Muscle of leg (tissue), 11 donors: ENCODE data around the gene MAN1A1. TPM values are rescaled to one million over a fixed set of nuclear protein-coding genes. Genes with fewer than 3 reads are reported as not detected.
A peak's percentile ranks its signal among the peaks of the same experiment; 100 is the strongest.

Experiments used
- DNase-seq: peaks from one replicate; pipeline ENCODE4 v3.0.0; 2013
- H3K27ac ChIP-seq: one replicate; pipeline ENCODE4 v1.5.1; 2013; ENCODE audit warnings: mild to moderate bottlenecking, low read length, control low read depth
- H3K27me3 ChIP-seq: one replicate; pipeline ENCODE4 v1.6.1; 2013; ENCODE audit warnings: low read length; ENCODE audit not compliant: control insufficient read depth, insufficient read depth
- H3K36me3 ChIP-seq: one replicate; pipeline ENCODE4 v1.6.1; 2013; ENCODE audit warnings: low read length; ENCODE audit not compliant: control insufficient read depth, insufficient read depth
- H3K4me1 ChIP-seq: one replicate; pipeline ENCODE4 v1.6.1; 2013; ENCODE audit warnings: low read length; ENCODE audit not compliant: control insufficient read depth, insufficient read depth
- H3K4me3 ChIP-seq: one replicate; pipeline ENCODE4 v1.5.1; 2013; ENCODE audit warnings: low read length, control low read depth
- H3K9me3 ChIP-seq: replicated peaks from 2 replicates; pipeline ENCODE4 v1.6.1; 2013; ENCODE audit warnings: low read depth, low read length; ENCODE audit not compliant: control insufficient read depth
- WGBS: methylation state at CpG from one replicate; pipeline ENCODE4 v1.1.5; 2013; ENCODE audit warnings: missing lambda C conversion rate; ENCODE audit not compliant: insufficient coverage; 5-methylcytosine and 5-hydroxymethylcytosine counted together
- polyA plus RNA-seq, 8 donors: library from polyadenylated mRNA; unstranded; fragments of 120-200 nt; gene quantifications; one replicate each; pipeline versions ENCODE4 v1.2.1 to v1.2.3, GENCODE V29; 2013; ENCODE audit warnings: inconsistent platforms in 1 of 8, low replicate concordance in 1 of 8; ENCODE audit not compliant: insufficient read length in 8 of 8, insufficient read depth in 1 of 8
- total RNA-seq: library from RNA; stranded (reverse); fragments of 120-200 nt; gene quantifications from one replicate; pipeline ENCODE4 v1.2.4, GENCODE V29; 2013

The MAN1A1 gene
- total and polyA plus RNA-seq, 9 donors: 21.8 to 48.2 (median 33.0) TPM

DNA sequence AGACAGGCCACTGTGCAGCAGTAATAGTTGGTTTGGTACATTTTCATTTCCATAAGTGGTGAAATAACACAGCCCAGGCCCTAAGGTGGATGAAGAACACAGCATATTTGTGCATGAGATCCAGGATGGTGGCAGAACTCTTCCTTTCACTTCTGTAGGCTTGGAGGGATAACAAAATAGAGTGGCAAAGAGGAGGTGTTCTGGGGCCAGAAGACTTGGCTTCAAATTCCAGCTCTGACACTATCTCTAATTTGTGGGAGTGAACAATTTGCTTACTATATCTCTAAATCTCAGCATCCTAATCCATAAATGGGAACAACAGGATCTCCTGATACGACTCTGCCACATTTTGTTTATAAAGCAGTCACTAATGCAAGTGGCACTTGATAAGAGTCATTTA is 159.4 kb downstream of the MAN1A1 start:
- Histone ChIP-seq H3K9me3 (no peaks in the 10 kb centered on the region), H3K4me1 (no peaks in the 10 kb centered on the region)
- WGBS: no CpG with 5 or more reads among the region's 1 CpG

GRCh38 chr6:119189498-119189897 is 160.1 kb downstream of the MAN1A1 start:
- H3K27ac ChIP-seq: no peak overlapping the region
- 88% methylated on average over 11 of the region's 14 CpGs for WGBS
- H3K27me3 ChIP-seq: no peaks in the 10 kb centered on the region
- DNase-seq: no peak
- H3K4me3 ChIP-seq: no peak overlapping the region
- no peaks in the 10 kb centered on the region for H3K4me1 ChIP-seq
- H3K36me3 ChIP-seq: peaks cover 10% of the 10 kb centered on the region
- no peaks in the 10 kb centered on the region for H3K9me3 ChIP-seq

More for the DNA sequence above, 159.4 kb downstream of the MAN1A1 start:
- no peak overlapping the region for H3K4me3 ChIP-seq
- no peak for DNase-seq
- H3K27ac ChIP-seq: no peak overlapping the region
- H3K36me3 ChIP-seq: peaks cover 10% of the 10 kb centered on the region
- H3K27me3 ChIP-seq: no peaks in the 10 kb centered on the region

DNA sequence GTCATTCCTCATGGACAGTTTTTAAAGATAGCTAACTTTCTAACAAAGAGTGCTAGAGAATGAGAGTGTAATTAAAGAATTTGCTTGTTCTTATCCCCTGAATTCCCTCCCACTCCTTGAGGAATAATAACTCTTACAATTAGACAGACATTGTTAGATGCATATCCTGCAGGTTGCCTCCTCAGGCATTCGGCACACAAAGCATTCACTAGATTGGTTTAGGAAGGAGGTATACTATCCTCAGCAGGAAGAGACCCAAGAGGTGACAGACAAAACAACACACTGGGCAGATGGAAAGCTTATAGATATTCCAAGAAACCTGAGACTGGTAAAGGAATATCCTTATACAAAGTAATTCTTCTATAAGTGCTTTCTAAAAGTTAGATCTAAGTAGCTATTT is 162.0 kb downstream of the MAN1A1 start:
- Histone ChIP-seq H3K27me3 (no peaks in the 10 kb centered on the region), H3K9me3 (no peaks in the 10 kb centered on the region), H3K27ac (no peak overlapping the region), H3K4me1 (no peaks in the 10 kb centered on the region), H3K36me3 (peaks cover 10% of the 10 kb centered on the region), H3K4me3 (no peak overlapping the region)
- WGBS: no CpG with 5 or more reads among the region's 1 CpG
- no peak for DNase-seq

DNA sequence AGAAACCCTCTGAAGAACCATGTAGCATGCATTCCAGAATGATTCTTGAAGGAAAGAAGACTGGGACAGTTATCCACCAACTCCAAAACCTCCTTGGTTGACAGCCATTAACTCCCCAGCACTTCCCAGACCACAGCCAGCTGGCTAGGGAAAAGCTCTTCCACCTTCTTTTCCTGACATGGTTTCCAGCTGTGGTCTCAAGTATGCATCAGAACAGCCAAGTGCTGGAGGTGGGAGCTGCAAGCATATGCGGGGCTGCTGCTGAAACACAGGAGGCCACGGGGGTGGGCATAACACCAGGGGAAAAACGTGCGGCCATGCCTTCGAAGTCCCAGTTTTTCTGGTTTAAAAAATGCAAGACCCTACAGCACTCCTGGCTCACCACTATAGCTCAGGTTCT is 163.1 kb downstream of the MAN1A1 start:
- no peak overlapping the region for H3K27ac ChIP-seq
- no peaks in the 10 kb centered on the region for H3K4me1 ChIP-seq
- H3K36me3 ChIP-seq: peaks cover 10% of the 10 kb centered on the region
- H3K9me3 ChIP-seq: no peaks in the 10 kb centered on the region
- WGBS: 80% methylated on average over 3 of the region's 5 CpGs
- no peak overlapping the region for H3K4me3 ChIP-seq
- no peak for DNase-seq
- no peaks in the 10 kb centered on the region for H3K27me3 ChIP-seq

DNA sequence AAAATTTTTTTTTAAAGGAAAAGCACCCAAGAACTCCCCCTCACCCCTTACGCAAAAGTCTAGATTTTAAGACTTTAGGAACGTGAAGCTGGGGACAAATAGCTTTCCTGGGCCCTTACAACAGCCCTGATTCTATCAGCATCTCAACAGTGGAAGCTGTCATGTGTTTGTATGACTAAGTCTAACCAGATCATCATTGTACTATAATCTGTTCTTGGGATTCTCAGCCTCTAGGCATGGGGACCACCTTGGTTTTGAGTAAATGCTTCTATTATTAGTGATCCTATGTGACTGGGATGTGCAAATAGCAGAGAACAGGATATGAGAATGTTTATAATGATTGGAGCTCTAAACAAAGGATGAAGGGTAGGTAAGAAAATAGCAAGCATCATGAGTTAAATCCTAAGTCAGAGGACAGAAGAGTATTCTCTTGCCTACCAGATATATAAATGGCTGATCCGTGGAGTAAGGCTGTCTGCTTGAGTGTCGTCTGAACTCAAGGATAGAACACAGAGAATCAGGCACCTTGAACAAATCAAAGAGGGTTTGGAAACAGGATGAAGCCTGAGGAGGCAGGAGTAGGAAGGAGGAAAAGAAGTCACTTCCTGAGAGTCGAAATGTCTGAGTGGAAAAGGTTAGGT is 165.4 kb downstream of the MAN1A1 start:
- 78% methylated on average over 2 of the region's 5 CpGs for WGBS
- no peaks in the 10 kb centered on the region for H3K4me1 ChIP-seq
- H3K27ac ChIP-seq: no peak overlapping the region
- no peak overlapping the region for H3K4me3 ChIP-seq
- no peaks in the 10 kb centered on the region for H3K9me3 ChIP-seq
- peaks cover 4% of the 10 kb centered on the region for H3K36me3 ChIP-seq
- no peak for DNase-seq
- H3K27me3 ChIP-seq: no peaks in the 10 kb centered on the region

- no CpG with 5 or more reads among the region's 1 CpG for WGBS
- no peaks in the 10 kb centered on the region for H3K9me3 ChIP-seq
- no peak overlapping the region for H3K4me3 ChIP-seq
- H3K36me3 ChIP-seq: peaks cover 4% of the 10 kb centered on the region
- DNase-seq: no peak
- no peaks in the 10 kb centered on the region for H3K27me3 ChIP-seq
- H3K27ac ChIP-seq: no peak overlapping the region
- H3K4me1 ChIP-seq: no peaks in the 10 kb centered on the region
These were observed 166.1 kb downstream of the MAN1A1 start for GRCh38 chr6:119183457-119183856.

- Histone ChIP-seq H3K4me1 (no peaks in the 10 kb centered on the region), H3K27ac (no peak overlapping the region), H3K27me3 (no peaks in the 10 kb centered on the region), H3K4me3 (no peak overlapping the region), H3K9me3 (no peaks in the 10 kb centered on the region), H3K36me3 (peaks cover 4% of the 10 kb centered on the region)
- DNase-seq: no peak
- 100% methylated on average over 2 of the region's 2 CpGs for WGBS
These were observed 166.7 kb downstream of the MAN1A1 start for GRCh38 chr6:119182875-119183274.

- no peaks in the 10 kb centered on the region for H3K9me3 ChIP-seq
- H3K4me3 ChIP-seq: no peak overlapping the region
- WGBS: no CpG with 5 or more reads among the region's 2 CpGs
- peak; percentile 39 for DNase-seq
- H3K36me3 ChIP-seq: peaks cover 4% of the 10 kb centered on the region
- H3K4me1 ChIP-seq: no peaks in the 10 kb centered on the region
- no peaks in the 10 kb centered on the region for H3K27me3 ChIP-seq
- no peak overlapping the region for H3K27ac ChIP-seq
These were observed 167.3 kb downstream of the MAN1A1 start for GRCh38 chr6:119182216-119182803.

GRCh38 chr6:119181046-119181445 is 168.5 kb downstream of the MAN1A1 start:
- Histone ChIP-seq H3K9me3 (no peaks in the 10 kb centered on the region), H3K27me3 (no peaks in the 10 kb centered on the region), H3K4me1 (no peaks in the 10 kb centered on the region), H3K36me3 (no peaks in the 10 kb centered on the region), H3K4me3 (no peak overlapping the region), H3K27ac (no peak overlapping the region)
- WGBS: no CpG with 5 or more reads among the region's 1 CpG
- no peak for DNase-seq

- WGBS: no CpG with 5 or more reads among the region's 3 CpGs
- Histone ChIP-seq H3K4me3 (no peak overlapping the region), H3K27ac (no peak overlapping the region), H3K36me3 (no peaks in the 10 kb centered on the region), H3K9me3 (no peaks in the 10 kb centered on the region), H3K4me1 (no peaks in the 10 kb centered on the region), H3K27me3 (no peaks in the 10 kb centered on the region)
- no peak for DNase-seq
These were observed 169.7 kb downstream of the MAN1A1 start for GRCh38 chr6:119179842-119180241.
